ENCODE data around the gene KAT2A.

- TF ChIP-seq EZH2 (IDR thresholded peaks at IDR 0.05; ENCODE audit: low read depth) (no peak), CTCF (conservative IDR thresholded peaks at IDR 0.05) (no peak)
Measured at GRCh38 chr17:42107124-42107523, 14.0 kb downstream of the KAT2A start.
